Heart left ventricle (tissue), 13 donors: Measurements from ENCODE around the gene IGLON5.

Experiments
- CTCF ChIP-seq, 12 donors: fragments of 200-600 bp; sonication (generic) in 4 of 12; IDR thresholded peaks; one replicate each; pipeline versions ENCODE4 v1.5.0 to v1.8.0; 2018 to 2022; ENCODE audit warnings: antibody characterized with exemption in 12 of 12, mild to moderate bottlenecking in 5 of 12
- POLR2A ChIP-seq, 2 donors: fragments of 450-650 bp; IDR thresholded peaks; one replicate each; pipeline ENCODE4 v1.6.1; 2017; ENCODE audit warnings: antibody characterized with exemption in 2 of 2, mild to moderate bottlenecking in 2 of 2, moderate library complexity in 2 of 2
- donor health status: ischemic (EF 13 %, LVEDD 7.1; RV severe dilation, severe dysfunction).
- donor health status: DM: no; HTN: yes; CAD: no.
- donor health status: DM: no; HTN: no; CAD: no.
- donor health status: ischemic (EF 25% LVEDD 6.9; RV normal size, moderate dysfunction).
- donor health status: ischemic (EF 25% LVEDD 5.7; RV mildly dilated, moderate dysfunction).
- donor health status: ischemic (EF 35%, LVEDD 5.7; RV mildly dilated, moderate dysfunction).
- donor health status: nonischemic (EF 11% LVEDD 7.7; RV severe dilation, severe dysfunction).
- donor health status: DM: yes; HTN: yes; CAD: no.
- donor health status: PGD.
- donor health status: ischemic (EF 29% LVEDD 5.4; RV normal size, mild dysfunction).
- donor health status: nonischemic (EF 23%, LVEDD 6.1; RV moderate dilation, normal function).

GRCh38 chr19:51318687-51319648, 7.5 kb downstream of the IGLON5 start:
- TF ChIP-seq CTCF (IDR thresholded peaks at IDR 0.05), result no peak
- no peak for TF ChIP-seq POLR2A (IDR thresholded peaks at IDR 0.05)
